H9 (cell line): ENCODE measurements around the gene B3GLCT. TPM values are rescaled to one million over a fixed set of nuclear protein-coding genes. Genes with fewer than 3 reads are reported as not detected.
"Not testable (repeated sequence)": the region's sequence is repeated elsewhere in the genome, so short reads cannot be mapped to it uniquely, and the experiment has no call there.

Experiments
- DNase-seq: peaks from one replicate; pipeline ENCODE4 v3.0.0-alpha.2; 2017
- H2AFZ ChIP-seq: one replicate; pipeline ENCODE4 v1.6.1; 2013; ENCODE audit warnings: mild to moderate bottlenecking, low read length, control low read depth, moderate library complexity
- H2AK5ac ChIP-seq: 2 replicates; pipeline ENCODE4 v1.6.1; 2013; ENCODE audit warnings: low read length, control low read depth, mixed read lengths; ENCODE audit not compliant: insufficient read length
- H2BK120ac ChIP-seq: one replicate; pipeline ENCODE4 v1.6.1; 2013; ENCODE audit warnings: low read depth, mild to moderate bottlenecking, low read length, control low read depth, inconsistent platforms; ENCODE audit not compliant: poor library complexity, severe bottlenecking
- H2BK12ac ChIP-seq: 2 replicates; pipeline ENCODE4 v1.6.1; 2013; ENCODE audit warnings: low read length, control low read depth, mixed read lengths, low read depth; ENCODE audit not compliant: insufficient read length
- H2BK15ac ChIP-seq: 2 replicates; pipeline ENCODE4 v1.6.1; 2013; ENCODE audit warnings: low read depth, low read length, control low read depth
- H2BK20ac ChIP-seq: one replicate; pipeline ENCODE4 v1.6.1; 2013; ENCODE audit warnings: low read depth, mild to moderate bottlenecking, low read length, control low read depth, inconsistent platforms; ENCODE audit not compliant: poor library complexity, severe bottlenecking
- H2BK5ac ChIP-seq: 2 replicates; pipeline ENCODE4 v1.6.1; 2013; ENCODE audit warnings: low read length, control low read depth, mixed read lengths; ENCODE audit not compliant: insufficient read length
- H3K14ac ChIP-seq: 2 replicates; pipeline ENCODE4 v1.6.1; 2013; ENCODE audit warnings: low read length, control low read depth; ENCODE audit not compliant: insufficient read depth
- H3K18ac ChIP-seq: 2 replicates; pipeline ENCODE4 v1.6.1; 2013; ENCODE audit warnings: low read depth, mild to moderate bottlenecking, mixed read lengths, low read length, control low read depth; ENCODE audit not compliant: insufficient read length
- H3K23ac ChIP-seq: 2 replicates; pipeline ENCODE4 v1.6.1; 2013; ENCODE audit warnings: low read length, control low read depth, mixed read lengths, low read depth; ENCODE audit not compliant: insufficient read length
- H3K23me2 ChIP-seq: 2 replicates; pipeline ENCODE4 v1.6.1; 2013; ENCODE audit warnings: low read depth, mild to moderate bottlenecking, mixed read lengths, low read length, control low read depth; ENCODE audit not compliant: insufficient read length, poor library complexity, severe bottlenecking
- H3K27ac ChIP-seq: 2 replicates; pipeline ENCODE4 v1.5.1; 2013; ENCODE audit warnings: low read length, control low read depth, mixed read lengths, low read depth; ENCODE audit not compliant: insufficient read length
- H3K27me3 ChIP-seq: 2 replicates; pipeline ENCODE4 v1.6.1; 2013; ENCODE audit warnings: low read length, control low read depth, inconsistent platforms; ENCODE audit not compliant: insufficient read depth
- H3K4ac ChIP-seq: 2 replicates; pipeline ENCODE4 v1.6.1; 2013; ENCODE audit warnings: low read depth, mild to moderate bottlenecking, control low read depth, inconsistent platforms, low read length, moderate library complexity
- H3K4me1 ChIP-seq: 2 replicates; pipeline ENCODE4 v1.6.1; 2013; ENCODE audit warnings: low read length, control low read depth, inconsistent platforms; ENCODE audit not compliant: insufficient read depth
- H3K4me2 ChIP-seq: 2 replicates; pipeline ENCODE4 v1.6.1; 2013; ENCODE audit warnings: low read length, control low read depth, mixed read lengths; ENCODE audit not compliant: insufficient read length, insufficient read depth
- H3K56ac ChIP-seq: 2 replicates; pipeline ENCODE4 v1.6.1; 2013; ENCODE audit warnings: low read depth, mild to moderate bottlenecking, mixed read lengths, low read length, control low read depth; ENCODE audit not compliant: insufficient read length
- H3K79me1 ChIP-seq: 2 replicates; pipeline ENCODE4 v1.6.1; 2013; ENCODE audit warnings: low read depth, mild to moderate bottlenecking, moderate library complexity, low read length, control low read depth, inconsistent platforms; ENCODE audit not compliant: insufficient read depth, poor library complexity, severe bottlenecking
- H3K79me2 ChIP-seq: 2 replicates; pipeline ENCODE4 v1.6.1; 2013; ENCODE audit warnings: low read length, control low read depth, inconsistent platforms; ENCODE audit not compliant: insufficient read depth
- H3K9ac ChIP-seq: 2 replicates; pipeline ENCODE4 v1.6.1; 2013; ENCODE audit warnings: low read length, control low read depth, mixed read lengths; ENCODE audit not compliant: insufficient read length; ENCODE audit errors: extremely low read depth
- H3K9me3 ChIP-seq: one replicate; pipeline ENCODE4 v1.6.1; 2013; ENCODE audit warnings: low read depth, low read length, inconsistent platforms; ENCODE audit not compliant: control insufficient read depth
- H3T11ph ChIP-seq: one replicate; pipeline ENCODE4 v1.6.1; 2013; ENCODE audit warnings: mild to moderate bottlenecking, low read length, control low read depth, inconsistent platforms
- H4K20me1 ChIP-seq: one replicate; pipeline ENCODE4 v1.6.1; 2013; ENCODE audit not compliant: control insufficient read depth, insufficient read length, insufficient read depth
- H4K5ac ChIP-seq: 2 replicates; pipeline ENCODE4 v1.6.1; 2013; ENCODE audit warnings: low read depth, mild to moderate bottlenecking, mixed read lengths, low read length, control low read depth; ENCODE audit not compliant: insufficient read length
- H4K8ac ChIP-seq: replicated peaks from 2 replicates; pipeline ENCODE4 v1.6.1; 2013; ENCODE audit warnings: low read length, control low read depth, mixed read lengths, low read depth; ENCODE audit not compliant: insufficient read length
- H4K91ac ChIP-seq: 2 replicates; pipeline ENCODE4 v1.6.1; 2013; ENCODE audit warnings: low read depth, mild to moderate bottlenecking, moderate library complexity, mixed read lengths, low read length, control low read depth; ENCODE audit not compliant: insufficient read length
- H3K27ac Mint-ChIP-seq, 3 experiments: 2 replicates in 2 of 3; 3 replicates in 1 of 3; pipeline ENCODE4 v1.8.0; 2020 to 2021; ENCODE audit warnings: mixed read lengths in 3 of 3, mild to moderate bottlenecking in 1 of 3, moderate library complexity in 1 of 3
- H3K27me3 Mint-ChIP-seq: 2 replicates; pipeline ENCODE4 v1.8.0; 2021; ENCODE audit warnings: low read depth, mild to moderate bottlenecking, moderate library complexity, mixed read lengths
- H3K36me3 Mint-ChIP-seq, 3 experiments: 2 replicates in 2 of 3; 3 replicates in 1 of 3; pipeline ENCODE4 v1.8.0; 2020 to 2021; ENCODE audit warnings: low read depth in 3 of 3, mixed read lengths in 3 of 3; ENCODE audit not compliant: insufficient read depth in 1 of 3
- H3K4me1 Mint-ChIP-seq, 2 experiments: 2 replicates each; pipeline ENCODE4 v1.8.0; 2020; ENCODE audit warnings: mixed read lengths in 2 of 2
- H3K4me3 Mint-ChIP-seq, 2 experiments: 2 replicates in 1 of 2; 3 replicates in 1 of 2; pipeline ENCODE4 v1.8.0; 2020 to 2021; ENCODE audit warnings: mild to moderate bottlenecking in 2 of 2, mixed read lengths in 2 of 2, moderate library complexity in 1 of 2
- H3K9me3 Mint-ChIP-seq, 2 experiments: 2 replicates in 1 of 2; 3 replicates in 1 of 2; pipeline ENCODE4 v1.8.0; 2020; ENCODE audit warnings: mild to moderate bottlenecking in 2 of 2, mixed read lengths in 2 of 2, moderate library complexity in 1 of 2
- CTCF ChIP-seq: fragments of 200-600 bp; sonication (generic); conservative IDR thresholded peaks from 3 replicates; pipeline ENCODE4 v1.8.0; 2021; ENCODE audit warnings: antibody characterized with exemption, mild to moderate bottlenecking
- WGBS: extraction: QIAGEN DNeasy Blood & Tissue Kit; methylation state at CpG from one replicate; pipeline ENCODE4 v1.1.7; 2013; ENCODE audit warnings: missing lambda C conversion rate, low lambda C conversion rate, mixed read lengths; ENCODE audit not compliant: insufficient read length; ENCODE audit errors: extremely low coverage; 5-methylcytosine and 5-hydroxymethylcytosine counted together
- total RNA-seq: library from RNA; stranded (reverse); gene quantifications from 2 replicates; pipeline ENCODE4 v1.2.1, GENCODE V29; 2021

The B3GLCT gene
- total RNA-seq, 1 experiment from 2014 or later = 5.4 TPM

- Mint-ChIP-seq H3K27me3 (no peaks in the 10 kb centered on the region), H3K4me3 (no peak overlapping the region)
- H2BK12ac ChIP-seq = no peak overlapping the region
These were observed 14.7 kb downstream of the B3GLCT start for GRCh38 chr13:31214435-31214834.

GRCh38 chr13:31216916-31217315 lies 17.1 kb downstream of the B3GLCT start:
- H3K27ac ChIP-seq, DNase-seq, H2AFZ ChIP-seq, H2BK120ac ChIP-seq, H4K5ac ChIP-seq, H3K27ac Mint-ChIP-seq, H4K8ac ChIP-seq, H3K79me1 ChIP-seq, H2BK5ac ChIP-seq, H2BK15ac ChIP-seq, H4K91ac ChIP-seq, H3K23ac ChIP-seq, H3K4ac ChIP-seq, H3K56ac ChIP-seq, H3K18ac ChIP-seq, H2AK5ac ChIP-seq, H3K4me2 ChIP-seq, H3K14ac ChIP-seq, H3K4me3 Mint-ChIP-seq, H3T11ph ChIP-seq, H3K27me3 Mint-ChIP-seq, H3K79me2 ChIP-seq, H2BK20ac ChIP-seq, H2BK12ac ChIP-seq, H3K9me3 Mint-ChIP-seq, H3K9ac ChIP-seq, H4K20me1 ChIP-seq, H3K23me2 ChIP-seq, H3K27me3 ChIP-seq, H3K4me1 ChIP-seq, H3K9me3 ChIP-seq, H3K36me3 Mint-ChIP-seq: not testable (repeated sequence)
- H3K4me1 Mint-ChIP-seq = peaks cover 15 to 16% of the 10 kb centered on the region in 2 experiments
- no CpG with 5 or more reads among the region's 2 CpGs for WGBS

More at GRCh38 chr13:31214435-31214834, 14.7 kb downstream of the B3GLCT start:
- Histone ChIP-seq H3K56ac (no peak overlapping the region), H3K79me1 (no peaks in the 10 kb centered on the region), H2AK5ac (no peak overlapping the region), H2BK120ac (no peak overlapping the region), H2BK20ac (no peak overlapping the region), H3K4ac (no peak overlapping the region), H4K8ac (no peak overlapping the region), H3K23me2 (no peaks in the 10 kb centered on the region), H3K4me1 (no peaks in the 10 kb centered on the region), H3K23ac (no peak overlapping the region), H3K27me3 (no peaks in the 10 kb centered on the region), H2BK5ac (no peak overlapping the region), H3K18ac (no peak overlapping the region), H2BK15ac (no peak overlapping the region), H4K91ac (no peak overlapping the region), H3T11ph (no peak overlapping the region), H4K5ac (no peak overlapping the region), H3K14ac (no peak overlapping the region), H3K9me3 (no peaks in the 10 kb centered on the region), H2AFZ (no peak overlapping the region), H3K9ac (no peak overlapping the region), H3K79me2 (no peaks in the 10 kb centered on the region), H4K20me1 (no peaks in the 10 kb centered on the region), H3K4me2 (no peak overlapping the region), H3K27ac (no peak overlapping the region)
- H3K4me1 Mint-ChIP-seq = peaks cover 25 to 28% of the 10 kb centered on the region in 2 experiments
- no peak for TF ChIP-seq CTCF
- no peak for DNase-seq
- no peaks in the 10 kb centered on the region; a peak in 2 of 5 replicates for H3K9me3 Mint-ChIP-seq
- WGBS = no CpG with 5 or more reads among the region's 1 CpG
- H3K27ac Mint-ChIP-seq = no peak overlapping the region; a peak in 1 of 7 replicates
- peaks cover 0 to 6% (median 2%) of the 10 kb centered on the region in 3 experiments; a peak in 4 of 7 replicates for H3K36me3 Mint-ChIP-seq
